ENCODE results near the gene CTNNA3.

DNA sequence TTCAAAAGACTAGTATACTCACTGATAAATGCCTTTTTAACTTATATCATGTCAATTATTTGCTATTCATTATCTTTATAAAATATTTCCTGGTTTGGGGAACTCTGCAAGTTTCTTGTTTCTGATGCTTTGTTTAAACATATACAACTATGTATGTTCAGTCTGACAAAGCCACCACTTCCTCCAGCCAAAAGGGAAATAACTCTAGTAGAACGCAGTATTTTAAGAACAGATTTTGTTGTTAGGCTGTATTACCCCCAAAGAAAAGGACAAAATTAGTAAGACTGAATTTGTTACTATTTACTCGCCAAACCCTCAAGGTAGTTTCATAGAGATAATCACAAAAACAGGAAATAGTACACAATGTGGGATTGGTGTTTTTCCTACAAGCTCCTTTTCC is 691.3 kb downstream of the CTNNA3 start:
- TF ChIP-seq, protein P1, sequence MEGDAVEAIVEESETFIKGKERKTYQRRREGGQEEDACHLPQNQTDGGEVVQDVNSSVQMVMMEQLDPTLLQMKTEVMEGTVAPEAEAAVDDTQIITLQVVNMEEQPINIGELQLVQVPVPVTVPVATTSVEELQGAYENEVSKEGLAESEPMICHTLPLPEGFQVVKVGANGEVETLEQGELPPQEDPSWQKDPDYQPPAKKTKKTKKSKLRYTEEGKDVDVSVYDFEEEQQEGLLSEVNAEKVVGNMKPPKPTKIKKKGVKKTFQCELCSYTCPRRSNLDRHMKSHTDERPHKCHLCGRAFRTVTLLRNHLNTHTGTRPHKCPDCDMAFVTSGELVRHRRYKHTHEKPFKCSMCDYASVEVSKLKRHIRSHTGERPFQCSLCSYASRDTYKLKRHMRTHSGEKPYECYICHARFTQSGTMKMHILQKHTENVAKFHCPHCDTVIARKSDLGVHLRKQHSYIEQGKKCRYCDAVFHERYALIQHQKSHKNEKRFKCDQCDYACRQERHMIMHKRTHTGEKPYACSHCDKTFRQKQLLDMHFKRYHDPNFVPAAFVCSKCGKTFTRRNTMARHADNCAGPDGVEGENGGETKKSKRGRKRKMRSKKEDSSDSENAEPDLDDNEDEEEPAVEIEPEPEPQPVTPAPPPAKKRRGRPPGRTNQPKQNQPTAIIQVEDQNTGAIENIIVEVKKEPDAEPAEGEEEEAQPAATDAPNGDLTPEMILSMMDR (IDR thresholded peaks at IDR 0.05 in 8 of 11, conservative IDR thresholded peaks at IDR 0.05 in 3 of 11), result no peak
- TF ChIP-seq POLR2A (IDR thresholded peaks at IDR 0.05), result no peak
- TF ChIP-seq POLR2AphosphoS5 (IDR thresholded peaks at IDR 0.05), result no peak

Measured in spleen (tissue), 7 donors.